Astrocyte of the spinal cord (primary cell): Measurements from ENCODE around the gene UBL7.
A peak's percentile ranks its signal among the peaks of the same experiment; 100 is the strongest.

Experiments
- DNase-seq: peaks from one replicate; pipeline ENCODE4 v3.0.0; 2011; ENCODE audit warnings: low read depth, low spot score
- H3K4me3 ChIP-seq: 2 replicates; pipeline ENCODE4 v1.5.1; 2011; ENCODE audit warnings: low read depth, mild to moderate bottlenecking, low read length, moderate library complexity
- in situ Hi-C: cut with HindIII; loops from 2 replicates; pipeline ENCODE4 v1.10.0; 2017; ENCODE audit warnings: low sequenced_read_pairs
- TF ChIP-seq, protein P1 (sequence below): IDR thresholded peaks from 2 replicates; pipeline ENCODE4 v1.5.1; 2012; ENCODE audit warnings: low read depth, mild to moderate bottlenecking, low read length, inconsistent platforms

Gene UBL7

DNA sequence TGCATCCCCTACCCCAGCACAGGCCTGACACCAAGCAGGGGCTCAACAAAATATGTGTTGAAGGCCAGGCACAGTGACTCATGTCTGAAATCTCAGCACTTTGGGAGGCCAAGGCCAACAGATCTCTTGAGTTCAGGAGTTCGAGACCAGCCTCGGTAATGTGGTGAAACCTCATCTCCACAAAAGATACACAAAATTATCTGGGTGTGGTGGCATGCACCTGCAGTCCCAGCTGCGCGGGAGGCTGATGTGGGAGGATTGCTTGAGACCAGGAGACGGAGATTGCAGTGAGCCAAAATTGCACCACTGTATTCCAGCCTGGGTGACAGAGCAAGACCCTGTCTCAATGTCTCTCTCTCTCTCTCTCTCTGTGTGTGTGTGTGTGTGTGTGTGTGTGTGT, 62.8 kb downstream of the UBL7 start:
- TF ChIP-seq, protein P1, sequence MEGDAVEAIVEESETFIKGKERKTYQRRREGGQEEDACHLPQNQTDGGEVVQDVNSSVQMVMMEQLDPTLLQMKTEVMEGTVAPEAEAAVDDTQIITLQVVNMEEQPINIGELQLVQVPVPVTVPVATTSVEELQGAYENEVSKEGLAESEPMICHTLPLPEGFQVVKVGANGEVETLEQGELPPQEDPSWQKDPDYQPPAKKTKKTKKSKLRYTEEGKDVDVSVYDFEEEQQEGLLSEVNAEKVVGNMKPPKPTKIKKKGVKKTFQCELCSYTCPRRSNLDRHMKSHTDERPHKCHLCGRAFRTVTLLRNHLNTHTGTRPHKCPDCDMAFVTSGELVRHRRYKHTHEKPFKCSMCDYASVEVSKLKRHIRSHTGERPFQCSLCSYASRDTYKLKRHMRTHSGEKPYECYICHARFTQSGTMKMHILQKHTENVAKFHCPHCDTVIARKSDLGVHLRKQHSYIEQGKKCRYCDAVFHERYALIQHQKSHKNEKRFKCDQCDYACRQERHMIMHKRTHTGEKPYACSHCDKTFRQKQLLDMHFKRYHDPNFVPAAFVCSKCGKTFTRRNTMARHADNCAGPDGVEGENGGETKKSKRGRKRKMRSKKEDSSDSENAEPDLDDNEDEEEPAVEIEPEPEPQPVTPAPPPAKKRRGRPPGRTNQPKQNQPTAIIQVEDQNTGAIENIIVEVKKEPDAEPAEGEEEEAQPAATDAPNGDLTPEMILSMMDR = no peak
- H3K4me3 ChIP-seq = no peak overlapping the region
- DNase-seq = no peak
- in situ Hi-C loops = no loop called here

DNA sequence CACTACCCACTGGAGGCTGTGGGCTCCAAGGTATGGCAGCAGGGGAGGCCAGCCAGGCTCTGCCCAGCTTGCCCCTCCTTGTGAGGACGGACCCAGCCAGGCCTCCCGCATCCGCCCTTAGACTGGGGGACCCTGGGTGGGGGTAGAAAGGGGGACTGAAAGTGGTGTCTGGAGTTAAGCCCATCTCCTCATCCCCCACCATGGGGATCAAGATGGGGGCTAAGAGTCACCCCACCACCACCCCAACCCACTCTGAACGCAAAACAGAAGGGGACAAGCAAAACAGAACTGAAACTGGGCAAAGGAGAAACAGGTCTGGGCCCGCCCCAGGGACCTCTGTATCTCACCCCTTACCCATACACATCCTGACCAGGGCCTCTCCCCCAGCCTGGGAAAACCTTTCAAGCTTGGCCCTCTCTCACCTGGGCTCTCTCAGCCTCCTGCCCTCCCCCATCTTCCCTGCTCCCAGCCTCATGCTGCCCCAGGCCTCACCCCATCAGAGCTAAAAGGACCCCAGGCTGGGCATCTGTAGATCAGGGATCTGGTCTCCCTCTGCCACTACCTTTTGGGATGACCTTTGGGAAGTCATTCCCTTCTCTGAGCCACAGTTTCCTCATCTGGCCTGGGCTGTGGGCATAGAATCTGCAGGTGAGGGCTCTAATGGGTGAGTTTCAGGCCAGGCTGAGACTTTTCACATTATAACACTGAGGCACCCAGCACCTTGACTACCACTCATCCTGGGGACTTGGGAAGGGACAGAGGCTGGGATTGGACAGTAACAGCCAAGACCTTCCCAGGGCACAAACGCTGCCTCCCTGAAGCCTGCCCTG, 63.5 kb downstream of the UBL7 start:
- DNase-seq = no peak
- in situ Hi-C loops = no loop called here
- no peak overlapping the region for H3K4me3 ChIP-seq
- TF ChIP-seq, protein P1 = no peak

DNA sequence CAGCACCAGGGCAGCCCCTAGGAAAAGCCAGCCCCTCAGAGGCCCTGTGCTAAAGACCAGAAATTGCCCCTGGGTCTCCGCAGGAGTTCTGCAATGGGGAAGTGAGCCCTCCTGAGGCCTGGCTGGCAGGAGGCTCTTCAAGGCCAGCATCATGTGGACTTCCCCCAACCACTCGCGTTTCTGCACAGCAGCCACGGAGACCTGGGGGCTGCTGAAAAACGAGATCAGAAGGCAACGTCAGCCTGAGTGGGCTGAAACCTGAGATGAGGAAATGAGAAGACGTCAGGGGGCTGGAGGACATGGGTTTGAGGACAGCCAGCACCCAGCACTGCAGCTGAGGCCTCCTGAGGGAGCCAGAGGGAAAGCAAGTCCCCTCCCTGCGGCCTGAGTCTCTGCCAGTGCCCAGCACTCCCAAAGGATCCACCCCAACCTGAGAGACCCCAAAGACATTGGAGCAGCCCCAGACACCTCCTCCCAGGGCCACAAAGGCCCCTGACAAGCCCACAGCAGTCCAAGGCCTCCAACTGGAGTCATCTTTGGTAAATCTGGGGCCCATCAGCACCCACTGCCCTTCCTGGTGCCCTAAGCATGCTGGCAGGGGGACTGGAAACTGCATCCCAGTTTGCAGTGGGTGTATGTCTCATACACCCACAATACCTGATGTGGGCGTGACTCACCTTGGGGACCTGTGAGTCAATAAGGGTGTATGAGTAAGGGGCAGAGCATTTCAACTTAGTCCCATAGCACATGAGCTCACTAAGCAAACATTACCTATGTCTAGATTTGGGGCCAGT, 64.3 kb downstream of the UBL7 start:
- no peak overlapping the region for H3K4me3 ChIP-seq
- in situ Hi-C loops = no loop called here
- DNase-seq = peak; percentile 80
- TF ChIP-seq, protein P1 = no peak

DNA sequence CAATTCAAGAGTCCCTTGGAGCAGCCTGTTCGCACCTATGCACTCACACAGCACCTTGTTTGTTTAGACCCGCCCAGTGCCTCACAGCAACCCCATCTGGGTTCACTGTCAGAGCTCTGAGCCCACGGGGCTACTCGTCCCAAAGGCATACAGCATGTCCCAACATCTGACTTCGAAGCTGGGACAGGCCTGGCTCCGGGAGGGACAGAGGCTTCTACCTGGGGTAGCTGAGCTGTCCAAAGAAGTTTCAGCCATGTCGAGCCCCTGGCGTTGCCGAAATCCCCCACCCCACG, 64.9 kb downstream of the UBL7 start:
- in situ Hi-C loops = no loop called here
- no peak overlapping the region for H3K4me3 ChIP-seq
- DNase-seq = no peak
- TF ChIP-seq, protein P1 = no peak
